ENCODE data around the gene NHEJ1.
"Not testable (repeated sequence)": the region's sequence is repeated elsewhere in the genome, so short reads cannot be mapped to it uniquely, and the experiment has no call there.

Gene NHEJ1, protein sequence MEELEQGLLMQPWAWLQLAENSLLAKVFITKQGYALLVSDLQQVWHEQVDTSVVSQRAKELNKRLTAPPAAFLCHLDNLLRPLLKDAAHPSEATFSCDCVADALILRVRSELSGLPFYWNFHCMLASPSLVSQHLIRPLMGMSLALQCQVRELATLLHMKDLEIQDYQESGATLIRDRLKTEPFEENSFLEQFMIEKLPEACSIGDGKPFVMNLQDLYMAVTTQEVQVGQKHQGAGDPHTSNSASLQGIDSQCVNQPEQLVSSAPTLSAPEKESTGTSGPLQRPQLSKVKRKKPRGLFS

DNA sequence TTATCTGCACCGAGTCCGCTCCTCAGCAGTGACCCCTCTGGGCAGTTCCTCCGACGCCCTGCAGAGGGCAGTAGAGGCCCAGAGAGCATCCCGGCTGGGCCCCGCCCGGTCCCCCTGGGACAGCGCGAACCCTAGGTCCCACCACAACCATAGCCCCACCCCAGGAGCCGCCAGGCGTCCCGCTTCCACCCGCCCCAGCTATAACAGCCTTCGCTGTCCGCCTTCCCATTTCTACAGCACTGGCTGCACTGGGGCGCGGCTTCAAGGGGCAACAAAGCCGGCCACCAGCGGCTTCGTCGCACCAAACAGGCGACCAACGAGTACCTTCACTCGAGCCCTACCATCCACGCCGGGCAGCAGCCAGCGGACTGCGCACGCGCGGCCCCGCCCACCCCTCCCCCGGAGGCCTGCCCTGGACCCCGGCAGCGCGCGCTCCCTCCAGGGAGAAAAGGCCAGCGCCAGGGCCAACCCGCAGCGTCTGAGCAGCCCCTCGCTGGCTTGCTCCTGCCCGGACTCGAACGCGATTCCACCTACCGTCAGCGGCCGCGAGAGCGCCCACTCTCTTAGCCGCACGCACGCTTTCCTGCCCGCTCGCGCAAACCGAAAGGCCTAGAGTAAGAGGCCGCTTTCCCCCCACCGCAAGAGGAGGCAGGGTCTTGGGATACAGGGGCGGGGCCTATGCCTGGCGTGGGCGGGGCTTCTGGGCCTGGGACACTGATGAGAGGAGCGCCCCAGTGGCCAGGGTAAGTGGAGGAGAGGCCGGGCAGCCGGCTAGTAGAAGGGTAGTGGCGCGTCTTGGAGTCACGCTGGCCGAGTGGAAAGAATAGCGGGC is at the start of gene NHEJ1:
NHEJ1 (minus strand) TSS at position 630 of the 832 bp plus-strand sequence. CDS start 2,453 bp downstream, outside the sequence.
- DNase-seq (ENCODE audit: low read depth, low spot score): peak; percentile 37

DNA sequence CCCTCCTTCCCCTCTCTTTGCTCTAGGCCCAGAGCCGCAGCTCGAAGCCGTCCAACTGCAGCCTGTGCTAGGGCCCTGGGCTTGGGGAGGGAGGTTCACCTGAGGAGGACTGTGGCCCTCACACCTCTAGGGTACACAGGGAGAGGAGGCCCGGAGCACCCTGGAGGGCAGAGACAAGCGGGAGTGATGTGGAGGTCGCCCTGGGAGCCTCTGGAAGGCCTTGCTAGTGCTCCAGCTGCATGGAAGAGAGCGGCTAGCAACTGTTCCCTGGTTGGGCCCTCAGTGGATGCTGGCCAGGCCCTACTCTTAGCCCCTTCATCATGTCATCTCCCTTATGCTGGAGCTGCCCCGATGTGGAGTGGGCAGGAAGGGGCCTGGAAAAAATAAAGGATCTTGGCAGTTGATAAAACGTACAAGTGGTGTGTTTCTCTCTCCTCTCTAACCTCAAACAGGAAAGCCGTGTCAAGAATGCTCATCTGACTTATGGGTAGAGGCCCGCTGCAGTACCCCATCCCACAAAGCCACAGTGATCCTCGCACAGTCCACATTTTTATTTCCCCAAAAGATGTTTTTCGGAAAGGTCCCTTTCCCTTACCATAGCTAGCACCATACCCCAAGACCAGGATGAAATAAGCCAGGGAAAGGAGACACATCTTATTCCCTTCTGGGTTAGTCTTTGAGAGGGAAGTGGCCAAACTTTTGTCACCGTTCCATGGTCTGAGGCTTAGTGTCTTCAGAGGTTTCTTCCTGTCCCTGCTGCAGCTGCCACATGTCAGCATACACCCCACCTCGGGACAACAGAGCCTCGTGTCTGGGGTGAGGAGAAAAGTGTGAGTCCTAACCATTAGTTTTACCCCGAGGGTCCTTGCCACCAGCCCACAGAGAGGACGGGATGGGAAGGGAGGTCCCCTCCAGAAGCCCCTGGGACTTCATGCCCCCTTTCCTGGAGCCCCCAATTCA is 48.9 kb upstream of the NHEJ1 start:
- no peak overlapping the region for H3K27ac ChIP-seq
- DNase-seq (ENCODE audit: low read depth, low spot score): no peak

More for the DNA sequence above, at the start of gene NHEJ1:
- peak within 1 kb of the TSS; percentile 68 for H3K27ac ChIP-seq

DNA sequence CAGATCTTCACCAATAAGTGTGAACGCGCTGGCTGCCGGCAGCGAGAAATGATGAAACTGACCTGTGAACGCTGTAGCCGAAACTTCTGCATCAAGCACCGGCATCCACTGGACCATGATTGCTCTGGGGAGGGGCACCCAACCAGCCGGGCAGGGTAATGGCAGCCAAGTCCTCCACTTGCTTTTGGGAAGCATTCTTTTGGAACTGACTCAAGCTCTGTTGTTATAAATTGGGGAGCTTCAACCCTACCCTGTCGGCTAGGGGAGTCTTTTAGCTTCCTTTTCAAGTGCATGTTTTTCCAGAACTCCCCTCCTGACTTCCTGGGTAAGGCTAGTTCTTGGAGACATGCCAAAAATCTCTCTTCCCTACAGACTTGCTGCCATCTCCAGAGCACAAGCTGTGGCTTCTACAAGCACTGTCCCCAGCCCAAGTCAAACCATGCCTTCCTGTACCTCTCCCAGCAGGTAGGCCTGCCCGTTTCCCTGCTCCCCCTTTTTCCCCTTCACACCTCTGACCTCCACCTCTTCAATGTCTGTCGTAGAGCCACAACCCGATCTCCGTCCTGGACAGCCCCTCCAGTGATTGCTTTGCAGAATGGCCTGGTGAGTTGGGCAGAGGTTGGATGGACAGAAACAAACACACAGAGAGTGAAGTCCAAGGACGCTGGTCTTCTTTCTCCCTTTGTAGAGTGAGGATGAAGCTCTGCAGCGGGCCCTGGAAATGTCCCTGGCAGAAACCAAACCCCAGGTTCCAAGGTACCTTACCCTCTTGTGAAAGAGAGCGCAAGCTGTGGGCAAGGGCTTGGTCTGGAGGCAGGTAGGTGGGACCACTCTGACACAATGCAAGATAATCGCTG is 47.5 kb upstream of the NHEJ1 start:
- peak overlapping the region; percentile 79 for H3K27ac ChIP-seq
- DNase-seq (ENCODE audit: low read depth, low spot score): no peak

DNA sequence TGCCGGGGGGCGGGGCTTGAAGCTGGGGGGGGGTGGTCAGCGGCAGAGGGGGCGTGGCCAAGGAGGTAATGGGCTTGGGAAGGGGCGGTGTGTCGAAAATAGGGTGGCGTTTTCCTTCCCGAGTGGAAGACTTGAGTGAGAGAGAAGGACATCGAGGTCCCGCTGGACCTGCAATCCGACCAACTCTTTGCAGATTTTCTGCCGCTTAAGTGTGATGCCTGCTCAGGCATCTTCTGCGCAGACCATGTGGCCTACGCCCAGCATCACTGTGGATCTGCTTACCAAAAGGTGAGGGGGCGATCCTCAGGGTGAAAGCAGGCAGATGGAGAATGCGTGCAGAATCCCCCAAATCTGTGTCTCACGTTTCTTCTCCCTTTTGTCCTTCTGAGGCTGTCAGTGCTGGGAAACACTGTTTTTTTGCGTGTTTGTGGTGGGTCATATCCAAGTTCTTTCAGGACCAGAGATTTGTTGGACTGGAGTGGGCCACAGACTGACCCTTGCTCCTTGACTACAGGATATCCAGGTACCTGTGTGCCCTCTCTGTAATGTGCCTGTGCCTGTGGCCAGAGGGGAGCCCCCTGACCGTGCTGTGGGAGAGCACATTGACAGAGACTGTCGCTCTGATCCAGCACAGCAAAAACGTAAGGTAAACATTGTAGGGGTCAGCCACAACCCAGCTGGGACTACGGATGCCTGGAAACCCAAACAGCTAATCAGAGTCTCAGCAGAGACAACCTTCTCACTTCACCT is 46.7 kb upstream of the NHEJ1 start:
- DNase-seq (ENCODE audit: low read depth, low spot score): no peak
- H3K27ac ChIP-seq: peak overlapping the region; percentile 79

DNA sequence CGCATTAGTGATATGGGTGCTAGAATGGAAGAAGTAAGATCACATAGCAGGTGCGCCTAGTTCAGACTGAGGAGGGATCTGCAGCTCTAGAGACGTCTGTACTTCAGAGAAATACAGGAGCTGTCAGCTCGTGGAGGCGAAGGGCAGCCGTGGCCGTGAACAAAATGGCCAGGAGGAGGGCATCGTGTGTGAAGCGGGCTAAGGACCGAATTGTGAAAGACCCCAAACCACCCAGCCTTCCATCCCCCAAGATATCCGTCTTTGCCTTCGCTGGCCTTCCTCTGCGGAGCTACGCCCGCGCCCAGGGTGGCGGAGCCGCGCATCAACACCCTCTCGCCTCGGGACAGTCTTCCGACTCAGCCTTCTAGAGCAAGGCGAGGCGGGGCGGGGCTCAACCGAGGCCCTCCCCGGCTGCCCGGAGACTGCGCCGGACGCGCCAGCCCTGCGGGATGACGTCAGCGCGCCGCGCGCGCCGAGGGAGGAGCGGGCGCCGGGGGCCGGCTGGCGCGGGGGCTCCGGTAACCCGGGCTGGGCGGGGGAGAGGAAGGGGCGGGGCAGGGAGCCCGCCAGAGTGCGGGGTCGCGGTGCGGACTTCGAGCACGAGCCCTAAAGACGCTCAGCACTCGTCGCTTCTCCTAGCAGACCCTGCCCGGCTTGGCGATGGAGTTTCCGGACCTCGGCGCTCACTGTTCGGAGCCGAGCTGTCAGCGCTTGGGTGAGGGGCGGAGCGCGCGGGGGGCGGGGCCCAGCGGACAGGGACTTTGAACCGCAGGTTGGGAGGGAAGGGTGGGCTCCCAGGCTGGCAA is 45.9 kb upstream of the NHEJ1 start, which contains the start of gene ZFAND2B:
ZFAND2B (plus strand) TSS at position 455 of the 806 bp plus-strand sequence; CDS start at position 661, 206 bp downstream.
- H3K27ac ChIP-seq: peak within 1 kb of the TSS; percentile 79
- peak; percentile 59 for DNase-seq (ENCODE audit: low read depth, low spot score)

DNA sequence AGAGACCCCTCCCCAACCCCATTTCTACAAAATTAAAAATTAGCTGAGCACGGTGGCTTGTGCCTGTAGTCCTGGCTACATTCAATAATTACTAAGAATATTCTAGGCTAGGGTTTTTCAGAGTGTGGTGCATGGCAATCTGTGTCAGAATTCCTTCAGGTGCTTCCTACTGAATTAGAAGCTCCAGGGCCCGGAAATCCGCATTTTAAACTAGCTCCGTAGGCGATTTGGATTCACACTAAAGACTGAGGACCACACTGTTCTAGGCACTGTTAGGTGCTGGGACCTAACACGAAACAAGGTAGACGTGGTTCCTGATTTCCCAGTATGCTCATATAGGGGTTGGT is 45.3 kb upstream of the NHEJ1 start:
- DNase-seq (ENCODE audit: low read depth, low spot score): no peak
- peak overlapping the region; percentile 79 for H3K27ac ChIP-seq

DNA sequence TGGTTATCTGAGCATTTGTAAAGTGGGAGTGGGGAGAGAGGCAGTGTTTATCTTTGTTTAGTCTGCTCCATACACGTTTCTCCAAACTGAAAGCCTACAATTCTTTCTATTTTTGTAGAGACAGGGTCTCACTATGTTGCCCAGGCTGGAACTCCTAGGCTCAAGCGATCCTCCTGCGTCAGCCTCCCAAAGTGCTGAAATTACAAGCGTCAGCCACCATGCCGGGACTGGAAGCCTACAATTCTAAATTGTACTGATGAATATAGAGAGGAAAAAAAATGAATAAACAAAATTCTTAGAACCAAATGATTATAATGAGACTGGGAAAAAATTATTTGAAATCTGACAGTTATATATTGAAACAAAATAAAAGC is 44.5 kb upstream of the NHEJ1 start:
- no peak overlapping the region for H3K27ac ChIP-seq
- no peak for DNase-seq (ENCODE audit: low read depth, low spot score)

DNA sequence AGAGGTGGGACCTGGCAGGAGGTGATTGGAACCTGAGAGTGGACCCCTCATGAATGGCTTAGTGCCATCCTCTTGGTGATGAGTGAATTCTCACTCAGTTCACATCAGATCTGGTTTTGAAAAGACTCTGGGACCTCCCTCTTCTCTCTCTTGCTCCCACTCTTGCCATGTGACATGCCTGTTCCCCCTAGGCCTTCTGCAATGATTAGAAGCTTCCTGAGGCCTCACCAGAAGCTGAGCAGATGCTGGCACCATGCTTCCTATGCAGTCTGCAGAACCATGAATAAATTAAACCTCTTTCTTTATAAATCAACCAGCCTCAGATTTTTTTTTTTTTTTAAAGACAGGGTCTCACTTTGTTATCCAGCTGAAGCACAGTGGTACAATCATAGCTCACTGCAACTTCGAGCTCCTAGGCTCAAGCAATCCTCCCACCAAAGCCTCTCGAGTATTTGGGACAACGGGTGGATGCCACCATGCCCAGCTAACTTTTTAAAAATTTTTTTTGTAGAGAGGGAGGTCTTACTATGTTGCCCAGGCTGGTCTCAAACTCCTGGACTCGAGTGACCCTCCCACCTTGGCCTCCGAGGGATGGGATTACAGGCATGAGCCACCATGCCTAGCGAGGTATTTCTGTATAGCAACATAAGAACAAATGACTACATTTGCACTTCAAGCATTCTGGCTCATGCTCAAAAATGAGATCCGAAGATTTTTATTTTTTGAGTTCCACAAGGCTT is 44.0 kb upstream of the NHEJ1 start:
- DNase-seq (ENCODE audit: low read depth, low spot score): no peak
- H3K27ac ChIP-seq: no peak overlapping the region

DNA sequence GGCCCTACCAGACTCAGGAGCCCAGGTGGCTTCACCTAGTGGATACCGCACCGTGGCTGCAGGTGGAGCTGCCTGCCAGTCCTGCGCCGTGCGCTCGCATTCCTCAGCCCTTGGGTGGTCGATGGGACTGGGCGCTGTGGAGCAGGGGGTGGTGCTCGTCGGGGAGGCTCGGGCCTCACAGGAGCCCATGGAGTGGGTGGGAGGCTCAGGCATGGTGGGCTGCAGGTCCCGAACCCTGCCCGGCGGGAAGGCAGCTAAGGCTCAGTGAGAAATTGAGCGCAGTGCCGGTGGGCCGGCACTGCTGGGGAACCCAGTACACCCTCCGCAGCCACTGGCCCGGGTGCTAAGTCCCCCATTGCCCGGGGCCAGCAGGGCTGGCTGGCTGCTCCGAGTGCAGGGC is 40.7 kb upstream of the NHEJ1 start:
- not testable (repeated sequence) for H3K27ac ChIP-seq; DNase-seq (ENCODE audit: low read depth, low spot score)

DNA sequence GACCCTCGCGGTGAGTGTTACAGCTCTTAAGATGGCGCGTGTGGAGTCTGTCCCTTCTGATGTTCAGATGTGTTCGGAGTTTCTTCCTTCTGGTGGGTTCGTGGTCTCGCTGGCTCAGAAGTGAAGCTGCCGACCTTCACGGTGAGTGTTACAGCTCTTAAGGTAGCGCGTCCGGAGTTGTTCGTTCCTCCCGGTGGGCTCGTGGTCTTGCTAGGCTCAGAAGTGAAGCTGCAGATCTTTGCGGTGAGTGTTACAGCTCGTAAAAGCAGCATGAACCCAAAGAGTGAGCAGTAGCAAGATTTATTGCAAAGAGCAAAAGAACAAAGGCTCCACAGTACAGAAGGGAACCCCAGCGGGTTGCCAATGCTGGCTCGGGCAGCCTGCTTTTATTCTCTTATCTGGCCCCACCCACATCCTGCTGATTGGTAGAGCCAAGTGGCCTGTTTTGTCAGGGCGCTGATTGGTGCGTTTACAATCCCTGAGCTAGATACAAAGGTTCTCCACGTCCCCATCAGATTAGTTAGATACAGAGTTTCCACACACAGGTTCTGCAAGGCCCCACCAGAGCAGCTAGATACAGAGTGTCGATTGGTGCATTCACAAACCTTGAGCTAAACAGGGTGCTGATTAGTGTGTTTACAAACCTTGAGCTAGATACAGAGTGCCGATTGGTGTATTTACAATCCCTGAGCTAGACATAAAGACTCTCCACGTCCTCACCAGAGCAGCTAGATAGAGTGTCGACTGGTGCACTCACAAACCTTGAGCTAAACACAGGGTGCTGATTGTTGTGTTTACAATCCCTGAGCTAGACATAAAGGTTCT is 40.1 kb upstream of the NHEJ1 start:
- H3K27ac ChIP-seq; DNase-seq (ENCODE audit: low read depth, low spot score): not testable (repeated sequence)

DNA sequence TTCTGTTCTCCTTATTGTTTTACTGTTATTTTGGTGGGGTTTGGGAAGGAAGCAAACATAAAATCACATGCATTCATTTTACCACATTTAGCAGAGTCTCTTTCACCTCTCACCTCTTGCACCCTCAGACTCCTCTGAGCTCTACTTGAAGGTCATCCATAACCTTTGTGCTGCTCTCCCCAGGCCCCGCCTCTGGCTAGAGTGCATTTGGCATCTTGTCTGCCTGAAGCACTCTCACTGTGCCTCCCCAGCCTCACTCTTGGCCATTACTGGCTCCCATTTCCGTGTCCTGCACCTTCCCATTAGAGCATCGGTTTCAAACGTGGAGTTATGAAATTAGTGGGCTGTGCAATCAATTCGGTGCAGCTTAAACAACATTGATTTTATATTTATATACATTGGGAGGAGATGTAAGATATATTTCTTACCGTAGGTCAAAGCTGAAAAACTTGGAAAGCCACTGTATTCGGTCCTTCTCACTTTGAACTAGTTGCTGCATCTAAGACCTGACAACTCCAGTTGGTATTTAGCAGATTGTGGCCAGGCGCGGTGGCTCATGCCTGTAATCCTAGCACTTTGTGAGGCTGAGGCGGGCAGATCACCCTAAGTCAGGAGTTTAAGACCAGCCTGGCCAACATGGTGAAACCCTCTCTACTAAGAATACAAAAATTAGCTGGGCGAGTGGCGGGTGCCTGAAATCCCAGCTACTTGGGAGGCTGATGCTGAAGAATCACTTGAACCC is 39.0 kb upstream of the NHEJ1 start:
- H3K27ac ChIP-seq: no peak overlapping the region

DNA sequence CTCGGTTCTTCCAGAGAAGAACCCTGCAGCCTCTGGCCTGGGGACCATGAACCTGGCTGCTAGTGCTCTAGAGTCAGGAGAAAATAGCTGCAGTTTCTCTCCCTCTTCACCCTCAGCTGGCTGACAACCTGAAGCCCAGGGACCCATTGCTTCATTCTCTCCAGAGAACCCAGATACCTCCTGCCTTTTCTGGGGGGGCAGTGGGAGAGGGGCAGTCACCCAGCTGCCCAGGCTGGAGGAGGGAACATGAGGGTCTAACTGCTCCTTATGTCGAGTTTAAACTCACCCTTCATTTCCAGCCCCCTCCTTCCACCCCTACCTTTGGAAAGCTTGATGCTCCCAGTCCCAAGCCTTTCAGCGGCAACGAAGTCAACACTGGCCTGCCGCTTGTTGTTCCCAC is 38.4 kb upstream of the NHEJ1 start:
- no peak for DNase-seq (ENCODE audit: low read depth, low spot score)
- H3K27ac ChIP-seq: no peak overlapping the region

More for the DNA sequence above, 39.0 kb upstream of the NHEJ1 start:
- no peak for DNase-seq (ENCODE audit: low read depth, low spot score)

DNA sequence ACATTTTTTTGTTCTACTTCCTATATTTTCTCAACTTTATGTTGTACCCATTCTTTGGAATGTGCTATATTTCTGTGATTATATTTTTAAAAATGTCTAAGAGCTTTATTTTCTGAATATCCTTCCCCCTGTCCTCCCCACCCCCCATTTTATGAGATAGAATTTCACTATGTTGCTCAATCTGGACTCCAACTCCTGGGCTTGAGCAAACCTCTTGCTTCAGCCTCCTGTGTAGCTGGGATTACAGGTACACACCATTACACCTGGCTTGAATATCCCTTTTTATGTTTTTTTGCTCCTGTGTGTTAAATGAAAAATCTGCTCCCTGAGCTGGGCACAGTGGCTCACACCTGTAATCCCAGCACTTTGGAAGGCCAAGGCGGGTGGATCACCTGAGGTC is 36.8 kb upstream of the NHEJ1 start:
- H3K27ac ChIP-seq: no peak overlapping the region
- DNase-seq (ENCODE audit: low read depth, low spot score): no peak

DNA sequence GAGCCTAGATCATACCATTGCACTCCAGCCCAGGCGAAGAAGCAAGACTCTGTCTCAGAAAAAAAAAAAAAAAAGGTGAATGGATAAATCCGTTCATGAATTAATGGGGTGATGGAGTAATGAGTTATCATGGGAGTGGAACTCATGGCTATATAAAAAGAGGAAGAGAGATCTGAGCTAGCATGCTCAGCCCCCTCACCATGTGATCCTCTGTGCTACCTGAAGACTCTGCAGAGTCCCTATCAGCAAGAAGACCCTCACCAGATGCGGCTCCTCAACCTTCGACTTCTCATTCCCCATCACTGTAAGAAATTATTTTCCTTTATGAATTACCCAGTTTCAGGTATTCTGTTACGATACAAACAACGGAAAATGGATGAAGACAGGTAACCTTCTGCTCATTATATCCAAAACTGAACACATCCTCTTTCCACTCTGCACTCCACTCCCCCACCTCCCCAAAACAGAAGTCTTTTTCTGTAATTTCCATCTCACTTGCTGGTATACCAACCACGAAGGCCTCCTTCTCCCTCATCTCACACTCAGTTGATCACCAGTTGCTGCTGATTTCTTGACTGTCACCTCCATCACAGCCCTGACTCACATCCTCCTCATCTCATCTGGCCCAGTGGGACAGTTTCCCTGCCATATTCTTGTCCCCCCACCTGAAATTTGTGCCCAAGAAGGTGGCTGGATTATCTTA is 26.3 kb upstream of the NHEJ1 start:
- no peak for DNase-seq (ENCODE audit: low read depth, low spot score)
- no peak overlapping the region for H3K27ac ChIP-seq

DNA sequence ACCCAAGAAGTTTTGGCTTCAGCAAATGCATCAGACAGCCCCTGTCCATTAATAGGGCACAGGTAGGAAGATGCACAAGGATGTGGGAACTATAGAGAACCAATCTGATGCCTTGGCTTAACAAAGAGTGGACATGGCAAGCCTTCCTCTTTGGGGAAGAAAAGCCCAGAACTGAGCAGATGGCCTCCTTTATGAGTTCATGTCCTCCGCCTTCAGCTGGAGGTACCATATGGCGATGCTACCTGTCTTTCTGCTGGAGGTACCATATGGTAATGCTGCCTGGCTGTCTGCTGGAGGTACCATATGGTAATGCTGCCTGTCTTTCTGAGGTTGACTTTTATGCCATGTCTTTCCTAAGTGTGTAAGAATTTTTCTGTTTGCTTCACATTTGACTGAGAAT is 23.5 kb upstream of the NHEJ1 start:
- DNase-seq (ENCODE audit: low read depth, low spot score): no peak
- no peak overlapping the region for H3K27ac ChIP-seq

All from epithelial cell of prostate (primary cell).